KBM-7 (cell line): ENCODE measurements around the gene SYTL1.

Source experiments
- DNase-seq: peaks from one replicate; pipeline ENCODE4 v3.0.0-alpha.2; 2015
- in situ Hi-C: fragments of 300-500 bp; cut with MboI; formaldehyde crosslinking; loops from 2 replicates; pipeline ENCODE4 v1.14.3; 2020; ENCODE audit warnings: low sequenced_read_pairs, low pct_unique_long_range_greater_than_20kb, mixed read lengths

Gene SYTL1

GRCh38 chr1:27341525-27342252, at the start of gene SYTL1:
Gene SYTL1, plus strand, starts transcription at chr1:27342022. Its CDS starts 3,313 bp downstream, at chr1:27345335.
- DNase-seq, result peak; percentile 88
- in situ Hi-C loops, result no loop called here

- in situ Hi-C loops, result no loop called here
- DNase-seq, result no peak
These were observed 49.7 kb upstream of the SYTL1 start for GRCh38 chr1:27292106-27292505.

- DNase-seq, result no peak
- in situ Hi-C loops, result no loop called here
These were observed 47.9 kb upstream of the SYTL1 start for GRCh38 chr1:27293915-27294314.

GRCh38 chr1:27296773-27297291, 45.0 kb upstream of the SYTL1 start:
- in situ Hi-C loops, result no loop called here
- peak; percentile 40 for DNase-seq

- in situ Hi-C loops, result no loop called here
- no peak for DNase-seq
These were observed 43.9 kb upstream of the SYTL1 start for GRCh38 chr1:27297903-27298302.

GRCh38 chr1:27298632-27299384, 43.0 kb upstream of the SYTL1 start:
- in situ Hi-C loops, result no loop called here
- DNase-seq, result no peak

- DNase-seq, result no peak
- in situ Hi-C loops, result no loop called here
These were observed 42.2 kb upstream of the SYTL1 start for GRCh38 chr1:27299385-27300271.

GRCh38 chr1:27300341-27301051, 41.3 kb upstream of the SYTL1 start:
- in situ Hi-C loops, result no loop called here
- DNase-seq, result peak; percentile 97

- no peak for DNase-seq
These were observed 40.8 kb upstream of the SYTL1 start for GRCh38 chr1:27301052-27301422.

GRCh38 chr1:27301582-27302199, 40.1 kb upstream of the SYTL1 start:
- in situ Hi-C loops, result no loop called here
- DNase-seq, result no peak

More at GRCh38 chr1:27301052-27301422, 40.8 kb upstream of the SYTL1 start:
- in situ Hi-C loops, result no loop called here

GRCh38 chr1:27302612-27303011, 39.2 kb upstream of the SYTL1 start:
- in situ Hi-C loops, result no loop called here
- no peak for DNase-seq

- no peak for DNase-seq
- in situ Hi-C loops, result no loop called here
These were observed 38.3 kb upstream of the SYTL1 start for GRCh38 chr1:27303509-27303908.

- no peak for DNase-seq
- in situ Hi-C loops, result no loop called here
These were observed 35.8 kb upstream of the SYTL1 start for GRCh38 chr1:27306071-27306470.

- in situ Hi-C loops, result no loop called here
- DNase-seq, result no peak
These were observed 34.7 kb upstream of the SYTL1 start for GRCh38 chr1:27306892-27307761.

- in situ Hi-C loops, result no loop called here
- DNase-seq, result no peak
These were observed 33.8 kb upstream of the SYTL1 start for GRCh38 chr1:27307874-27308598.

GRCh38 chr1:27314169-27314568, 27.7 kb upstream of the SYTL1 start:
- in situ Hi-C loops, result loop anchor here (10.0 kb wide), 1 partner anchor 61 kb away; the partner anchor contains the start of gene FCN3
- DNase-seq, result no peak

GRCh38 chr1:27314737-27315136, 27.1 kb upstream of the SYTL1 start:
- no peak for DNase-seq
- in situ Hi-C loops, result loop anchor here (10.0 kb wide), 1 partner anchor 60 kb away; the partner anchor contains the start of gene FCN3
